Measurements from ENCODE around the gene ABLIM2.

Gene ABLIM2

DNA sequence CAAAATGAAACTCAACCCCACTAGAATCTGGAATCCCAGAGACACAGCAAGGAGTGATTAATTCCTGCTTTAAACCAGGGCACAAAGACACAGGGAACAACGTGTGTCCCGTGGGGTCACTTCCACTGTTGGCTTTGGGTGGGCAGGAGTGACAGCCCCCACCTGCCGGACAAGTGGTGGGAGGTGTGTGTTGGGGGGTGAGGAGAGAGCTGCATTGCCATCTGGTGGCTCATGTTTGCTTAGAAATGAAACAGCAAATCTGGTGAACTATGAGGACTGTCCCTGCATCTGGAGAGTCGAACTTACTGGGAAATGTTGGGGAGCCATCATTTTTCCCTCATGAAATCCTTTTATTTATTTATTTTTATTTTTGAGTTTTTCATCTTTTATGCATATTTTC lies 143.1 kb downstream of the ABLIM2 start:
- DNase-seq, result peak in 1 of 2 experiments; percentile 25

DNA sequence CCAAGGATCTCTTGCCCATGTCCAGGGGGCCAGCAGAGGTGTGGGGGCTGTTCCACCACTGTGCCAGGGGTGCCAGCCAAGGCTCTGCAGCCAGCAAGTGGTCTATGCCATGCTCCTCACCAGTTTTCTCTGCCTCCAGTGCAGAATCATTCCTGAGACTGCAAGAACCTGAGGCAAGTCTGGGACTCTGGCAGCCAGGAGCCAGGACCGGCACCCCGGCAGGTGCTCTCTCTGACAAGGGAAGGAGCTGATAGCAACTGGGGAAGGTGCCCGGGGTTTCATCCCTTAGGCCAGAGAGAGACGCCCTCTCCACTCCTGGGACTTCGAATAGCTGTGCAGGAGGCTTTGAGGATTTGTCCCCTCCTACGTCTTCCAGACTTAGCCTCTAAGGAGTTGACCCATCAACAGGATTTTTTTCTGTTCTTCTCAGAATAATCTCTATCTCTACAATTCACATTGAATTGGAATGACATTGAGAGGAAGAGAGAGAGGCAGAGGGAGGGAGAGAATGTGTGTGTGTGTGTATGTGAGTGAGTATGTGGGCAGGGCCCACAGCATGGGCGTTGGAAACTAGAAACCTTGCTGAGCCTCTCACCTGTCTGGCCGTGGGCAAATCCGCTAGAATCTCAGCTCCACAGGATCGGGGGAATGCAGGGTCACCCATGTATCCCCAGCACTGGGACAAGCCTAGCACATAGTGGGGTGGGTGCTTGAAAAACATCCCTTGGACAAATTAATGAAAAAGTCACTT lies 144.5 kb downstream of the ABLIM2 start:
- no peak for DNase-seq

DNA sequence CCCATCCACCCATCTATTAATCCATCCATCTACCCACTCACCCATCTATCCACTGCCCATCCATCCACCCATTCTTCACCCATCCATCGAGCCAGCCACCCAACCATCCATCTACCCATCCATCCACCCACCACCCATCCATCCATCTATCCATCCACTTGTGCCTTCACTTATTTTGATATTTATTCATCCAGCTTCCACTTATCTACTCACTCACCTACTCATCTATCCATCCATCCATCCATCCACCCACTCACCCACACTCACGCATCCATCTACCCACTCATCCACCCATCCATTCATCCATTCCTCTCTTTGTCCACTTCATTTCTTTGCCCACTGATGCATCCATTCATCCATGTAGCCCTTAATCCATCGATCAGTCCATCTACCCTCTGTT lies 146.1 kb downstream of the ABLIM2 start:
- DNase-seq, result no peak

DNA sequence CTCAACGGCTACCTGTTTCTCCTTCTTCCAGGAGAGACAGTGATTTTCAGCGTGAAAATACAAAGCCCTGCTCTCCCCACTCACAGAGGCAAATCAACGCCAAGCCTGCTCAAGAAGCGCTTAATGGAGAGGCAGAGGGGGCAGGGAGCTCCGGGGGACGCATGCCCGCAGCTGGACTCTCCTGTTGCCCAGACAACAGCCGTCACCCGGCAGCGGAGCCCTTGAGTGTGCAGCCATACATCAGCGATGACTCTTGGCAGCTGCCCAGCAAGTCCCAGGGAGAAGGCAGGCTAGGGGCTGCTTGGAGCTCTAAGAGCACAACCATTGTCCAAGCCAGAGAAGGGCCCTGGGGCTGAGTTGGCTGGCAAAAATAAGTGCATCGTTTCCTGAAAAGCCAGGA lies 148.0 kb downstream of the ABLIM2 start:
- DNase-seq, result peak; percentile 91 to 94

DNA sequence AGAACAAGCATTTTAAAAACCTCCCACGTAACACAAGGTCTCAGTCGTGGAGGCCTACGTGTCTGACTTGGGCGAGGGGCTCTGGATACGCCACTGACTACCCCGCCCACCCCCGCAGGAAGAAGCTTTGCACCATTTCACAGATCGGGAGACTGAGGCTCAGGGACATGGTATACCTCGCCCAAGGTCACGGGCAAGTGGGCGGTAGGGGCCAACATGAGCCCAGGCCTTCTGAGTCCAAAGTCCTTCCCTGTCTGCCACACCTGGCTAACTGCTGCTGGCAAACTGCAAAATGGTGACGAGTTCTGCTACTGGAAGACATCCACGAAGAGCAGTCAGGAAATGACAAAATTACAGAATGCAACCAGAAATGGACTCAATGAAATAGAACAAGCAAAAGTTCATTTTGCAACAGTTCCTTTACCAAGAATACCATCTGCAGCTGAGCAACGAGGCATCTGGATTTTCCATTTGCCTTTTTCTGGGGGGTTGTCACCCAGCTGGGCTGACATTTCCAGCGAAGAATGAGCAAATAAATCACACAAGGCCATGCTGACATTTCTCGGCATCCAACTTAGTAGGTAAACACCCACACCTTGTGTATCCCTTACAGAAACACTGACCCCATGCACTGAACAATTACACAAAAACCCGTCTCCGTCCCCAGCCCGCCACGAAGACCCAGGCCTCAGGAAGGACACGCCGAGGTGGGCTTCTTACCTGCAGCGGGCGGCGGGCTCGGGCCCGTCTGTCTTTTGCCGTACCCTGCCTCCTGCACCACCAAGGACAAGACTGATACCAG lies 148.7 kb downstream of the ABLIM2 start:
- peak; percentile 31 to 44 for DNase-seq

DNA sequence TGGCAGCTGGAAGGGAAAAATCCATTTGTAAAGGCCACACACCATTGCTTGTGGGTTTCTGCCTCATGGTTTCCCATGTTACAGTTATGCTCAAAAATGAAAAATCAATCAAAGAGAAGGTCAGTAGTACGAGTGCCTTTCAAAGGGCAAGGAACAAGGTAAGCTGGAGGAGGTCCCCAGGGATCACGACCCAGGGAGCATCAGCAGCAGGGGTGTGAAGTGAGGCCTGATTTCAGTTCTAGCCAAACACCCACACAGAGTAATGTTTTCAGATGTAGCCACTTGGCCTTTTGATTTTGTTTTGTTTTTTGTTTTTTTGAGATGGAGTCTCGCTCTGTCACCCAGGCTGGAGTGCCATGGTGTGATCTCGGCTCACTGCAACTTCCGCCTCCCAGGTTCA lies 149.5 kb downstream of the ABLIM2 start:
- no peak for DNase-seq

DNA sequence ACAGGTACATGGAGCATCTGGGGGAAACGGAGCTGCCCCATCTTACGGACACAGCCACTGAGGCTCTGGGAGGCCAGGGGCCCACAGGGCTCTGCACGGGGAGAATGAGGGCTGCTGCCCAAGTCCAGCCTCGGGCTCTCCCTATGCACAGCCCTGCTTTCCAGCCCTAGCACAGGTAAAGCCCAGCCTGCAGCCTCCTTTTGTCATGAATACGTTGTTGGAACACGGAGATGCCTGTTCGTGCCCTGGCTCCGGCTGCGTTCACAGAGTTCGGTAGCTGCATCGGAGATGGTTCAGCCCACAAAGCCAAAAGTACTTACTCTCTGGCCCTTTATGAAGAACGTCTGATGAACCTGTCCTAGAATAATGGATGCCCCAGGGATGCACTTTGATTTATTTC lies 150.2 kb downstream of the ABLIM2 start:
- no peak for DNase-seq

DNA sequence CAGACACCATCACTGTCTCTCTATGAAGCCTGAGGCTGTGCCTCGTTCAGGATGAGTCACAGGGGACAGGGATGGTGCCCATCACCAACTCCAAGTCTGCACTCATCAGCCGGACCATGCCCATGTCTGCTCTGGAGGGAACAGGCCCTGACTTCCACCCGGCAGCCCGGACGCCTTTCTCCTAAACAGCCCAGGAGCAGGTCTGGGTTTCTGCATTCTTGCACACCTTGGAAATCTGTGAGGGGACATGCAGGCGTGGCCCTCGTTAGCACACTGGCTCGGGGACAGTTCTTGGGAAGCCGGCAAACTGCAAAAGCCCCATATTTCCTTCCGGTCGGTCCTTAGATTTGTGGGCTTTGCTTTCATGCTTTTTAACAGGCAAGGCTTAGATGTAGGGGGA lies 151.0 kb downstream of the ABLIM2 start:
- no peak for DNase-seq

DNA sequence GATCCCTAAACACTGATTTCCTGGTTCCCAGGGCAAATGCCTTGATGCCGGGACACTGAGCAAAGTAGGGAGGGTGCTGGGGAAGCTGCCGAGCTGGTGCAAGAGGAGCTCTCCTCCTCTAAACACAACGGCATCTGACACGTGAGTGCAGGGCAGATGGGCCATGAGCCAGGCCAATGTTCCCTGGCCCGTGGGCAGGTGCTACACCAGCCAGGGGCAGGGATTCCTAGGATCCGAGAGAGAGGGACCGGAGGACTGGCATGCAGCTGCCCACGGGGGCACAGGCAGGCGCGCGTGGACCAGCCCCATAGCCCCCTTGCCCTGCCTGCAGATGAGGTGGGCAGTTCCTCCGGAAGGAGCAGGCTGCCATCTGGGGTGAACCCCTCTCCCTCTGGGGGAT lies 152.1 kb downstream of the ABLIM2 start:
- no peak for DNase-seq

DNA sequence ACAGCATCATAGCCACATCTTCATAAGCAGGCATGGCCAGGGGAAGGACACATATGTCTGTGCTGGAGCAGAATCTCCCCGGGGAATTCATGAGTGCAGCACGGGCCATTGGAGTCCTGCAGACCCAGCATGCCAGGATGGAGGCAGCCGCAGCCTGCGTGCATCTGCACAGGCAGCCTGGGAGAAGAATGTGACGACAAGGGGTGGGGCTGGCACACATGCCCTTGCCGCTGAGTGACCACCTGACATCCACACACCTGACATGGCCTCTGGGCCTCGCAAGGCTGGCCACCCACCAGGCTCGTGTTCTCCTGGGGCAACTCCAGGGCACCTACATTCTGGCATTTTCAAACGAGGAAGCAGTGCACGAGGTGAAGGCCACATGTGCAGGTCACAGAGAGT lies 152.8 kb downstream of the ABLIM2 start:
- no peak for DNase-seq

DNA sequence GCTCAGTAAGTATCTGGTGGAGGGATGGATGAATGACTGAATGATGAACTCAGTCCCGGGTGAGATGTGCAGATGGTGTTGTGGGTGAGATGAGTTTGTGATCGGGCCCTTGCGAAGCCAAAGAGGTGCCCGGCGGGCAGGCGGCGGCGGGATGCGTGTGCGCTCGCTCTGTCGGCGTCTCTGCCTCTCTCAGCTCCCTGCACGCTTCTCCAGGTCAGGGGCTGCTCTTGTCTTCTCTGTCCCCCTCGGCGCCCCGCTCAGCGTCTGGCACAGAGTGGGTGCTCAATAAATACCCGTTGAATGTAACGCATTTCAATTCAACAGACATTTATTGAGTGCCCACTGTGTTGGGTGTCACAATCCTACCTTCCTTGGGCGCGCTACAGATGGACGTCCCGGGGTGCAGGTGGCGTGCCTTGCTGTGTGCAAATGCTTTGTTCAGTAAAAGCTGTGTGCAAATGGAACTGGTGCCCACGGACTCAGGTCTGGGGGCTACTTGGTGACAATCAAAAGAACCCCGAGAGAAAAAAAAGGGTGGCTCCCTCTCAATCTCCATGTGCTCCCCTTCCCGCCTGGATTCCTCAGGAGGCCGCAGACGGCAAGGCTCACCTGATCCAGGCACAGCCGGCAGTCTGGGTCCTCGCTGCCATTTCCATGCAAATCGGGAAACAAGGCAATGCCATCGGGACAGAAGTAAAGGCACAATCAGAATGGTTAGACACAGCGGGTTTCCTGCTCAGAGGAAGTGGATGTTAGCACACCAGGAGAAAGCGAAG lies 153.4 kb downstream of the ABLIM2 start:
- peak in 1 of 2 experiments; percentile 70 for DNase-seq

DNA sequence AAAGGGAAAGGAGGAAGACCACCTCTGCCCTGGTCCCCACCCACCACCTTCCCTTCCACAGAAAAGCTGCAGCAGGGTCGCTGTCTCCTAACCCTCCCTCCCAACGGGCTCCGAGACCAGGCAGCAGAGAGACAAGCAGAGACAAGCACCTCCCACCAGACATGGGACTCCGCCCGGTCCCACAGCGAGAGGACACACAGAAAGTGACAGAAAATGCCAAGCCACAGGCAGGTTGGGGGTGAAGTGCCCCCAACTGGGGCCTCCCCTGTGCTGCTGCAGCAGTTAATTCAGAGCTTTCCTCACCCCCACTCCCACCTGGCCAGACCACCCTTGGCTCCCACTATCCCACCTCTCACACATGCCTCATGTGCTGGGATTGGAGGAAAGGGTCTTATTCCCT lies 154.5 kb downstream of the ABLIM2 start:
- DNase-seq, result no peak

DNA sequence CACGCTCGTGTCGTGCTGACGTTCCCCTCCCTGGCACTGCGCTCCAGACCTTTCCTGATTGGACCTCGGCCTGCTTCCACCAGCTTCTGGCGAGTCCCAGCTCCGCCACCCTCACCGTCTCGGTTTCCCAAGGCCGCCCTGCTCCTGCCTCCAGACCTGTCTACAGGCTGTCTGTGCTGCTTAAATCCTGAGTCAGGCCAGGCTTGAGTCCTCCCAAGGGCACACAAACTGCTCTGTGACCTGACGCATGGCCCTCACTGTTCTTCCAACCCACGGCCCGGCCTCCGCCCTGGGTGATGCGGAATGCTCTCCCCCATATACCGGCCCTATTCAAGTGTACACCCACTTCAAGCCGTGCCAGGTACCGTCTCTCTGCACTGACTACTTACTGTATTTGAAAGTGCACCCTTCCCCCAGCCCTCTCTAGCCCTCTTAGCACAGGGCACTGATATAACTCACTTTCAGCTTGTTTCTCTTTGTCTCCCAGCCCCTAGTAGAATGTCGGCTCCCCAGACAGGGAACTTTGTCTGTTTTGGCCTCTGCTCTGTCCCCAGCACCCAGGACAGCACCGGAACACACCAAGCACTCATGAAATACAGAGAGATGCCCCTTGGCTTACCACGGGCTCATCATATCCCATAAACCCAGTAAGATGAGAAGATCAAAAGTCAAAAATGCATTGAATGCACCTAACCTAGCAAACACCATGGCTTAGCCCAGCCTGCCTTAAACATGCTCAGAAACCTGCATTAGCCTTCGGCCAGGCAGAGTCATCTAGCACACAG lies 155.9 kb downstream of the ABLIM2 start:
- DNase-seq, result no peak

DNA sequence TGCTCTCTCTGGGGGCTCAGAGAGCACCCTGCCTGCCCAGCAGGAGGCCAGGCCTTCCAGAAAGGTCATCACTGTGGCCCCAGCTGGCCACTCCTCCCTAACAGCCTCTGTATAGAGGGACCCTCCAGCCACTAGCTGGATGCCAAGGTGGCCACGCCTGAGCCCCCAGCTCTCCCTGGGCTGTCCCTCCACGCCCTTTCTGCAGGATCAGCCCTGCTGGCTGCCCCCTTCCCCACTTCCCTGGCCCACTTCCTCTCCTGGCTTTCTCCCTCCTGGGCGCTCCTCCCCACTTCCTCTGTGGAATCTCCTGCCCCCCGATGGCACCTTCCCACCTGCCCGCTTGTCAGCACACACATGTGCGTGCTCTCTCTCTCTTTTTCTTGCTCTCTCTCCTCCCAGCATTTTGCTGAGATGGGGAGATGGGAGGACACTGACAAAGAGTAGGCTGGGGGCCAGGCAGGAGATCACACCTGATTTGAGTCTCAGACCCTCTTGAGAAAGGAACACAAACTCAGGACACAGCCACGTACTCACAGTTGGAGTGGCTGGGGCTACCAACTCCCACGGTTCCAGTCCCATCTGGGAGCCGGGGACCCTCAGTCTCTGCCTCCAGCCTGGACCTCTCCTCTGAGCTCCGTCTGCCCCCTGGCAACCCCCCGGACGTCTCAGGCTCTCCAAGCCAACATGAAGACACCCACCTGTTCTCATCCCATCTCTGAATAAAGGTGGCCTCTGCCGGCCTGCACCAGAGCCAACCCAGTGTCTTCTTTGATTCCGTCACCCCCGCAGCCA lies 156.9 kb downstream of the ABLIM2 start:
- DNase-seq, result no peak

DNA sequence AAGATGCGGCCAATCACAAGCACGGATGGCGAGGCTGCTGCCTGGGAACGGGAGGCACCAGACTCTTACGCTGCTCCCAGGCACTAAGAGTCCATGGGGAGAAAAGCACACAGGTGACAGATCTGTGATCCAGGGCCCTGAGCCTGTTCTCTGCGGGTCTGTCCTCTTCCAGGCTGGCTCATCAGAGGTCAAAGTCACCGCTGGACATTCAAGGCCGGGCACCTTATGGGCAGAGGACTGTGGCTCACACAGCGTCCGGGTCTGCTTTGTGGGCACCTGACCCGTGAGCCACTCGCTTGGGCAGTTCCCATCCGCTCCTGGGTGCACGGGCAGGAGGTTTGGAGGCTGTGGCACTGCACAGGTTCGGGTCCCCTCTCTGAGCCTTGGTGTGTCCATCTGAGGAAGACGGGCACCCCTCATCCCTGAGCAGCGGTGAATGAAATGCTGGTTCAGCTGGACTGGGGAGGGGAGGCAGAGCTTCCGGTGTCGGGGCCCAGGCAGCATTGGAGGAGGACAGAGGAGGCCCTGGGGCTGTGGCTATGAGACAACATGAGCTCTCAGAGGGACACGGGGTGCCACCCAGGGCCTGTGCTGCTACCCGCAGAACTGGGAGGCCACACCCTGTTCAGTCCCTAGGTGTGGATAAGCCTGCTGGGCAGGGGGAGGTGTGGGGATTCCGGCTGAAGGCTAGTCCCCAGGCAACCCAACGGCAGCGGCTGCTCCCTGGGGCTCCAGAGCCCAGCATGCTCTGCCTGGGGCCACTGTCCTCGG lies 157.7 kb downstream of the ABLIM2 start:
- peak in 1 of 2 experiments; percentile 57 for DNase-seq

DNA sequence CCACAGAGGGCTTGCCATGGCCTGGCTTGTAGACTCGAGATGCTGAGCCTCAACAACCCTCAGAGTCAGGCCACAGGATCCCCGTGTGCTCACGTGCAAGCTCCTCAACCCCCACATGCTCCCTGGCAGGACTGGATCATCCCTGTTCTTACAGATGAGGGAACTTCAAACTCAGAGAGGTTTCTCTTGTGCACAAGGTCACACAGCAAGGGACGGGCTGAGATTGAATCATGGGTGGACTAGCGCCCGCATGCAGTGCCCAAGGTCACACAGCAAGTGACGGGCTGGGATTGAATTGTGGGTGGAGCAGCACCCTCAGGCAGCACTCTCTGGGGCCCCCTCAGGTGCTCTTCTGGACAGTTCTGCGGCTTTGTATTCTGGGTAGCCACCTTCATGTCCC lies 158.4 kb downstream of the ABLIM2 start:
- DNase-seq, result no peak

DNA sequence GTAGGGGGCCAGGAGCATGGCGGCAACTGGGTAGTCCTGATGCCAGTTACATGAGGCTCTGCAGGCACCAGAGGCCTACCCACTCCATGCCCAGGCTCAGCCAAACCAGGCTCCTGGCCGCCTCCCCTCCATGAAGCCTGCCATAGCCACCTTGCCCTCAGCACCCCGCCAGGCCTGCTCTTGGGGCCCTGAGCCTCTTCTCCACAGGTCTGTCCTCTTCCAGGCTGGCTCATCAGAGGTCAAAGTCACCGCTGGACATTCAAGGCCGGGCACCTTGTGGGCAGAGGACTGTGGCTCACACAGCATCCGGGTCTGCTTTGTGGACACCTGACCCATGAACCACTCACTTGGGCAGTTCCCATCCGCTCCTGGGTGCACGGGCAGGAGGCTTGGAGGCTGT lies 158.9 kb downstream of the ABLIM2 start:
- DNase-seq, result no peak

DNA sequence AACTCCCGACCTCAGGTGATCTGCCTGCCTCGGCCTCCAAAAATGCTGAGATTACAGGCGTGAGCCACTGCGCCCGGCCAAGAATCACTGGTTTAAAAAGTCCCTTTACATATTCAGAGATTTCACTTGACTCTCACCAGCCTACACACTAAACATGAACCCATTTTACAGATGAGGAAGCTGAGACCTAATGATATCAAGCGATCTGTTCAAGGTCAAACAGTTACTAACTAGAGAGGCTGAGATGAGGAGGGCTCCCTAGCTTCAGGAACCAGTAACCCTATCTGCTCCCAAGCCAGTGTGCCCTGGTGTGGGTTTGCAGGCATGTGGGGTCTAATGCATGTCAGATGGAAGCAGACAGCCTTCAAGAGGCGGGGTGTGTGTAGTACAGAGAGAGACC lies 159.3 kb downstream of the ABLIM2 start:
- no peak for DNase-seq

DNA sequence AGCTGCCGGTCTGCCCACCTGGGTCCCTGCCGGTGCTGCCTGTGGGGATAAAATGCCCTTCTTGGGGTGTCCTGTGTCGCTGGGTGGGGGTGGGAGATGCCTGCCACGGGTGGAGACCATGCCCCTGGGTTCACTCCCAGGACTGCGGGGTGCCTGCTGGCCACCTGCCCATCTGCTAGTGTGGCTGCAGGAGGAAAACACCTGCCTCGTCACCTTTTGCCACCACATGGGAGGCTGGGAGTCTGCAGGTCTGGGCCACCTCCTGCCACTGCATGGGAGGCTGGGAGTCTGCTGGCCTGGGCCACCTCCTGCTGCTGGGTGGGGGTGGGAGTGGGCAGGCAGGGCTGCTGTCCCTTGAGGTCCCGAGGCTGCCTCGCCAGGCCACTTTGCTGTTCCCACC lies 160.2 kb downstream of the ABLIM2 start:
- no peak for DNase-seq

DNA sequence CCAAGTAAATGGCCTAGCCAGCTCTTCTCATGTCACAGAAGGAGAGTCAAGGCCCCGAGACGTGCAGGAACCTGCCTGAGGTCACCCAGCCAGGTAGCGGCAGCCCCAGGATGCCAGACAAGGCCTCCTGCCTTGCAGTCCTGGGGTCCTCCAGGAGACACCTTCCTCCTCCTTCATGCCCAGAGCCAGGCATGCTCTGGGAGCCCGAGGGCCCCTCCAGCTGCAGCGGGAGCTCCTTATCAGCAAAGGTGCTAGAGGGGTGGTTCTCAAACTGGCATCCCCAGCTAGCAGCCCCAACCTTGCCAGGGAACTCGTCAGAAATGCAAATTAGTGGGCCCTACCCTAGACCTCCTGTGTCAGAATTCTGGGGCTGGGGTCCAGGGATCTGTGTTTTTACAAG lies 162.7 kb downstream of the ABLIM2 start:
- no peak for DNase-seq

DNA sequence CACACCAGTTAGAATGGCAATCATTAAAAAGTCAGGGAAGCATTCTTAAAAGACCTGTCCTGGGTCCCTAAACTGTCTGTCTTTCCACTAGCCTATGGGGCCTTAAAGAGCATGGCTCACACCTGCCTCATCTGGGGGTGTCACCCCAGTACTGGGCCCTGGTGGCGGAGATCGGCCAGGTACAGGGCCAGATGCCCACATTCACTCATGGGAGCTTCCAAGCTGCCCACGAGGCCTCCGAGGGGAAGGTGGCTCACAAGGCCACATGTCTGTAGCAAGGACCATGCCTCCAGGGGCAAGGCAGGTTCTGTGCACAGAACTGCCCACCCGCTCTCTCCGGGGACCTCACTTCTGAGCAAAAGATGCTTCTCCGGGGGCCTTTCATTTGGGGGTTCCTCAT lies 163.5 kb downstream of the ABLIM2 start:
- no peak for DNase-seq

Data from NCI-H526 (cell line).